Stimulated activated CD4-positive, alpha-beta T cell treated with anti-CD3 and anti-CD28 coated beads, Interleukin-15, amount 100 ng/mL, for 24 hours (primary cell): ENCODE data around the gene ODF2L.

Experiments used
- DNase-seq: peaks from one replicate; pipeline ENCODE4 v3.0.0-alpha.2; 2020

Gene ODF2L

GRCh38 chr1:86305731-86306130 lies 90.4 kb downstream of the ODF2L start:
- DNase-seq = no peak

DNA sequence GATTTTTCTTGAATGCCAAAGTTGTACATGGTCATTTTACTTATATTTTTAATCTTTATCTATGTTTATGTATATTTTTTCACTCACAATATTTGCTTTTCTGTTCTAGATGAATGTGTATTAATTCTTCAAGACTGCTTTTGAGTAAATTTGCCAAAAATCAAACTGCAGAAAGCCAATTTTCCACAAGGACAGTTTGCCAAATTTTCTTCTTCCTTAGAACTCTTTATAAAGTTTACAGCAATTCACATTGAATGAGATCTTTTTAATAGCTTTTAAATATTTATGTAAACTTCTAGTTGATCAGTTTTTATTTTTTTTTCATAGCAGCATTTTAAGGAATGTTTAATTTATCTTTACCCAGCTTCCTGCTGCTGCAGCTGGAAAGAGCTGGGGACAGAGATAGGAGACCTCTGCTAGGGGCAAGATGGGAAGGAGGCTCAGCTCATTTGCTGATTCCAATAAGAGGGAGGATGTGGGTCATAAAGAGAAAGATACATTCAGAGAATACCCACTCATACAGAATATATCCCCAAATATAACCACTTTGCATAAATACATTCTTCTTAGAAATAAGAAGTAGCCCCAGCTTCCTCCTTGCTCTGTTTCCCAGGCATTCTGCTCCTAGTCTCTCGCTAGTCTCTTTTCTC lies 93.0 kb downstream of the ODF2L start:
- no peak for DNase-seq
